Measurements from ENCODE around the gene ZNF184. TPM values are rescaled to one million over a fixed set of nuclear protein-coding genes. Genes with fewer than 3 reads are reported as not detected.

The ZNF184 gene
- total and polyA plus RNA-seq, 4 donors: 0.80 to 4.4 (median 1.6) TPM

- peaks cover 0 to 5% (median 3%) of the 10 kb centered on the region in 4 donors for H3K27me3 ChIP-seq (ENCODE audit: control insufficient read depth in 4 of 4, insufficient read depth in 4 of 4, low read length in 3 of 4)
- H3K4me1 ChIP-seq (ENCODE audit: control insufficient read depth in 4 of 4, insufficient read depth in 4 of 4, low read length in 3 of 4): peaks cover 0 to 5% (median under 1%) of the 10 kb centered on the region in 4 donors
- no peaks in the 10 kb centered on the region for H3K36me3 ChIP-seq (ENCODE audit: control insufficient read depth in 4 of 4, insufficient read depth in 3 of 4, low read depth in 1 of 4, low read length in 3 of 4)
- no peak for DNase-seq (ENCODE audit: low spot score)
- no peak overlapping the region for H3K27ac ChIP-seq (ENCODE audit: low read depth in 1 of 2, low read length in 2 of 2)
- no peak overlapping the region for H3K9ac ChIP-seq (ENCODE audit: low read depth in 1 of 2, low read length in 2 of 2)
- WGBS: 63% methylated on average over 2 of the region's 2 CpGs
- TF ChIP-seq ZBTB33 (IDR thresholded peaks at IDR 0.05): no peak
- no peak for TF ChIP-seq FOXA1 (IDR thresholded peaks at IDR 0.05)
- no peak for TF ChIP-seq SP1 (IDR thresholded peaks at IDR 0.05)
- TF ChIP-seq REST (IDR thresholded peaks at IDR 0.05): no peak
- TF ChIP-seq TAF1 (conservative IDR thresholded peaks at IDR 0.05): no peak
- TF ChIP-seq NR2F2 (IDR thresholded peaks at IDR 0.05): no peak
- no peak for TF ChIP-seq CTCF (IDR thresholded peaks at IDR 0.05; ENCODE audit: low read depth, low read length, missing input control)
- TF ChIP-seq RAD21 (IDR thresholded peaks at IDR 0.05): no peak
- no peaks in the 10 kb centered on the region for H3K9me3 ChIP-seq (ENCODE audit: control insufficient read depth in 4 of 4, low read length in 3 of 4)
- no peak overlapping the region for H3K4me3 ChIP-seq (ENCODE audit: low read depth in 1 of 3, low read length in 3 of 3)
These were observed 28.3 kb upstream of the ZNF184 start for GRCh38 chr6:27501187-27501586.

- H3K36me3 ChIP-seq (ENCODE audit: control insufficient read depth in 4 of 4, insufficient read depth in 3 of 4, low read depth in 1 of 4, low read length in 3 of 4): no peaks in the 10 kb centered on the region
- H3K4me3 ChIP-seq (ENCODE audit: low read depth in 1 of 3, low read length in 3 of 3): no peak overlapping the region
- WGBS: 24% methylated on average over 2 of the region's 2 CpGs
- peaks cover 0 to 5% (median 3%) of the 10 kb centered on the region in 4 donors for H3K27me3 ChIP-seq (ENCODE audit: control insufficient read depth in 4 of 4, insufficient read depth in 4 of 4, low read length in 3 of 4)
- H3K9ac ChIP-seq (ENCODE audit: low read depth in 1 of 2, low read length in 2 of 2): no peak overlapping the region
- H3K4me1 ChIP-seq (ENCODE audit: control insufficient read depth in 4 of 4, insufficient read depth in 4 of 4, low read length in 3 of 4): peaks cover 0 to 5% (median under 1%) of the 10 kb centered on the region in 4 donors
- H3K9me3 ChIP-seq (ENCODE audit: control insufficient read depth in 4 of 4, low read length in 3 of 4): peaks cover 0 to 7% (median 0%) of the 10 kb centered on the region in 4 donors
- no peak overlapping the region for H3K27ac ChIP-seq (ENCODE audit: low read depth in 1 of 2, low read length in 2 of 2)
- no peak for DNase-seq (ENCODE audit: low spot score)
- TF ChIP-seq NR2F2 (IDR thresholded peaks at IDR 0.05) (no peak), HNF4G (IDR thresholded peaks at IDR 0.05) (no peak), CTCF (IDR thresholded peaks at IDR 0.05; ENCODE audit: low read depth, low read length, missing input control) (no peak), ZBTB33 (IDR thresholded peaks at IDR 0.05) (no peak), JUND (IDR thresholded peaks at IDR 0.05) (no peak), TAF1 (conservative IDR thresholded peaks at IDR 0.05) (no peak), FOXA2 (IDR thresholded peaks at IDR 0.05) (no peak), YY1 (IDR thresholded peaks at IDR 0.05) (no peak), GABPA (IDR thresholded peaks at IDR 0.05 in 1 of 2, conservative IDR thresholded peaks at IDR 0.05 in 1 of 2) (no peak), MAX (IDR thresholded peaks at IDR 0.05) (no peak), SP1 (IDR thresholded peaks at IDR 0.05) (no peak), RAD21 (IDR thresholded peaks at IDR 0.05) (no peak), ATF3 (IDR thresholded peaks at IDR 0.05) (no peak), HNF4A (conservative IDR thresholded peaks at IDR 0.05) (no peak), FOXA1 (IDR thresholded peaks at IDR 0.05) (no peak), RXRA (IDR thresholded peaks at IDR 0.05) (no peak), EGR1 (IDR thresholded peaks at IDR 0.05; ENCODE audit: low read depth in 2 of 2) (no peak)
These were observed 27.3 kb upstream of the ZNF184 start for GRCh38 chr6:27500177-27500576.
